ENCODE data around the gene RBBP7. TPM values are rescaled to one million over a fixed set of nuclear protein-coding genes. Genes with fewer than 3 reads are reported as not detected.
"Not testable (repeated sequence)": the region's sequence is repeated elsewhere in the genome, so short reads cannot be mapped to it uniquely, and the experiment has no call there.

RBBP7 gene
- total and polyA plus RNA-seq, 11 donors = 88.7 to 124 (median 107) TPM

GRCh38 chrX:16868920-16869319 is 1.2 kb downstream of the RBBP7 start:
- no peaks in the 10 kb centered on the region for H3K9me3 ChIP-seq
- DNase-seq (no peak), ATAC-seq (no peak)
- TF ChIP-seq CTCF (IDR thresholded peaks at IDR 0.05) (no peak), POLR2A (IDR thresholded peaks at IDR 0.05) (no peak)
- H3K27ac ChIP-seq = peak overlapping the region in 9 of 12 donors; percentile 67 to 95 (median 90)
- H3K4me1 ChIP-seq = peaks cover 0 to 29% (median 12%) of the 10 kb centered on the region in 12 donors
- 9 to 43% (median 23%) methylated on average over 7 of the region's 7 CpGs for WGBS, 4 donors
- intact Hi-C loops (cut with DNase I) = no loop called here
- H3K36me3 ChIP-seq = peaks cover 0 to 9% (median 0%) of the 10 kb centered on the region in 9 donors
- peaks cover 0 to 63% (median 0%) of the 10 kb centered on the region in 9 donors for H3K27me3 ChIP-seq
- peak overlapping the region; percentile 46 to 86 (median 66) for H3K4me3 ChIP-seq

GRCh38 chrX:16867947-16868346 is 2.2 kb downstream of the RBBP7 start:
- WGBS, 4 donors = 92 to 98% (median 97%) methylated on average over 6 of the region's 6 CpGs
- Histone ChIP-seq H3K9me3 (no peaks in the 10 kb centered on the region), H3K36me3 (peaks cover 0 to 11% (median 0%) of the 10 kb centered on the region in 9 donors), H3K4me1 (peaks cover 0 to 29% (median 12%) of the 10 kb centered on the region in 12 donors), H3K27me3 (peaks cover 0 to 58% (median 0%) of the 10 kb centered on the region in 9 donors), H3K27ac (no peak overlapping the region), H3K4me3 (peak overlapping the region in 2 of 12 donors; percentile 16 to 86)
- ATAC-seq (no peak), DNase-seq (no peak)
- intact Hi-C loops (cut with DNase I) = no loop called here
- TF ChIP-seq POLR2A (IDR thresholded peaks at IDR 0.05) (no peak), CTCF (IDR thresholded peaks at IDR 0.05) (no peak)

- intact Hi-C loops (cut with DNase I) = no loop called here
- H3K27me3 ChIP-seq = peaks cover 0 to 29% (median 0%) of the 10 kb centered on the region in 9 donors
- no peak for ATAC-seq
- TF ChIP-seq POLR2A (IDR thresholded peaks at IDR 0.05) = no peak
- no peak for TF ChIP-seq CTCF (IDR thresholded peaks at IDR 0.05)
- peaks cover 0 to 24% (median 3%) of the 10 kb centered on the region in 12 donors for H3K4me1 ChIP-seq
- 82 to 88% (median 85%) methylated on average over 2 of the region's 2 CpGs for WGBS, 4 donors
- no peak for DNase-seq
- peaks cover 0 to 36% (median 25%) of the 10 kb centered on the region in 9 donors for H3K36me3 ChIP-seq
- H3K27ac ChIP-seq = no peak overlapping the region
- no peak overlapping the region for H3K4me3 ChIP-seq
- no peaks in the 10 kb centered on the region for H3K9me3 ChIP-seq
These were observed 7.3 kb downstream of the RBBP7 start for GRCh38 chrX:16862829-16863228.

GRCh38 chrX:16856744-16857143 is 13.4 kb downstream of the RBBP7 start:
- ATAC-seq = no peak
- H3K27me3 ChIP-seq = peaks cover 0 to 8% (median 0%) of the 10 kb centered on the region in 9 donors
- H3K4me3 ChIP-seq = no peak overlapping the region
- DNase-seq = no peak
- H3K9me3 ChIP-seq = no peaks in the 10 kb centered on the region
- H3K36me3 ChIP-seq = peaks cover 0 to 71% (median 60%) of the 10 kb centered on the region in 9 donors
- no peak overlapping the region for H3K27ac ChIP-seq
- intact Hi-C loops (cut with DNase I) = no loop called here
- no peak for TF ChIP-seq POLR2A (IDR thresholded peaks at IDR 0.05)
- TF ChIP-seq CTCF (IDR thresholded peaks at IDR 0.05) = no peak
- H3K4me1 ChIP-seq = peaks cover 0 to 10% (median 0%) of the 10 kb centered on the region in 12 donors

GRCh38 chrX:16856076-16856404 is 14.1 kb downstream of the RBBP7 start:
- H3K27me3 ChIP-seq; H3K27ac ChIP-seq; H3K9me3 ChIP-seq; H3K4me3 ChIP-seq; intact Hi-C loops (cut with DNase I); DNase-seq; ATAC-seq: not testable (repeated sequence)
- Histone ChIP-seq H3K4me1 (peaks cover 0 to 10% (median 0%) of the 10 kb centered on the region in 12 donors), H3K36me3 (peaks cover 0 to 72% (median 59%) of the 10 kb centered on the region in 9 donors)
- whole genome bisulfite sequencing, 4 donors = 81 to 94% (median 87%) methylated on average over 2 of the region's 2 CpGs
